H1 (cell line): ENCODE results near the gene PPBP. TPM values are rescaled to one million over a fixed set of nuclear protein-coding genes. Genes with fewer than 3 reads are reported as not detected.

ENCODE experiments used
- CTCF ChIA-PET: fragments of 300-600 bp; sonication (Branson Sonifier 250); formaldehyde crosslinking; loops from one replicate; lab custom pipeline; 2021; ENCODE audit not compliant: partially characterized antibody; lab: Charles Lee
- POLR2A ChIA-PET: fragments of 300-600 bp; sonication (Branson Sonifier 250); formaldehyde crosslinking; loops from one replicate; lab custom pipeline; 2021; ENCODE audit warnings: inconsistent platforms; ENCODE audit not compliant: partially characterized antibody; lab: Charles Lee
- DNase-seq, 2 experiments: peaks; one replicate each; pipeline versions ENCODE4 v3.0.0 to v3.0.0-alpha.2; 2010 to 2022; ENCODE audit warnings: low spot score in 2 of 2, low read depth in 1 of 2, mixed read lengths in 1 of 2
- FAIRE-seq: peaks from 2 replicates; lab custom pipeline; 2011; peaks lifted over from hg19 to GRCh38; lab: Jason Lieb, UNC
- H2AFZ ChIP-seq: 2 replicates; pipeline ENCODE4 v1.8.1; 2012; ENCODE audit warnings: low read length, inconsistent platforms
- H2AK5ac ChIP-seq: 2 replicates; pipeline ENCODE4 v1.6.1; 2013; ENCODE audit warnings: low read depth, low read length
- H2BK120ac ChIP-seq: replicated peaks from 2 replicates; pipeline ENCODE3; 2013; ENCODE audit warnings: low read depth, low read length, inconsistent platforms
- H2BK12ac ChIP-seq: 2 replicates; pipeline ENCODE4 v1.6.1; 2013; ENCODE audit warnings: low read depth, low read length
- H2BK15ac ChIP-seq: 2 replicates; pipeline ENCODE4 v1.6.1; 2013; ENCODE audit warnings: low read length
- H2BK20ac ChIP-seq: 2 replicates; pipeline ENCODE4 v1.6.1; 2013; ENCODE audit warnings: low read length
- H2BK5ac ChIP-seq: 2 replicates; pipeline ENCODE4 v1.6.1; 2013; ENCODE audit warnings: low read depth, low read length
- H3K14ac ChIP-seq: 2 replicates; pipeline ENCODE4 v1.6.1; 2013; ENCODE audit warnings: inconsistent platforms; ENCODE audit not compliant: insufficient read length
- H3K18ac ChIP-seq: 2 replicates; pipeline ENCODE4 v1.6.1; 2013; ENCODE audit warnings: low read length; ENCODE audit errors: extremely low read depth
- H3K23ac ChIP-seq: 2 replicates; pipeline ENCODE4 v1.6.1; 2013; ENCODE audit warnings: inconsistent platforms; ENCODE audit not compliant: insufficient read length
- H3K23me2 ChIP-seq: 2 replicates; pipeline ENCODE4 v1.6.1; 2013; ENCODE audit warnings: low read depth, low read length
- H3K27ac ChIP-seq: 2 replicates; pipeline ENCODE4 v1.6.1; 2011; ENCODE audit warnings: low read depth, low read length, inconsistent platforms
- H3K27me3 ChIP-seq, 4 experiments: replicated peaks in 1 of 4; 1 replicate in 1 of 4; 2 replicates in 3 of 4; pipeline versions ENCODE4 v1.6.1 to v1.8.1; 2011 to 2013; ENCODE audit warnings: low read length in 3 of 4, mild to moderate bottlenecking in 3 of 4, inconsistent platforms in 2 of 4, mixed read lengths in 2 of 4, moderate library complexity in 1 of 4; ENCODE audit not compliant: control insufficient read depth in 3 of 4, insufficient read depth in 3 of 4; ENCODE audit errors: extremely low read depth in 1 of 4
- H3K36me3 ChIP-seq, 4 experiments: 2 replicates each; pipeline versions ENCODE4 v1.6.1 to v1.8.1; 2011 to 2013; ENCODE audit warnings: mild to moderate bottlenecking in 4 of 4, low read length in 3 of 4, moderate library complexity in 2 of 4, control low read depth in 1 of 4, inconsistent platforms in 1 of 4; ENCODE audit not compliant: insufficient read depth in 4 of 4, control insufficient read depth in 2 of 4
- H3K4ac ChIP-seq: replicated peaks from 2 replicates; pipeline ENCODE3; 2013; ENCODE audit warnings: low read length, low read depth, mixed read lengths, inconsistent platforms; ENCODE audit not compliant: insufficient read length
- H3K4me1 ChIP-seq, 4 experiments: replicated peaks in 1 of 4; 1 replicate in 1 of 4; 2 replicates in 3 of 4; pipeline versions ENCODE4 v1.6.1 to v1.8.1; 2011 to 2013; ENCODE audit warnings: low read length in 3 of 4, inconsistent platforms in 2 of 4, mixed read lengths in 1 of 4; ENCODE audit not compliant: insufficient read depth in 4 of 4, control insufficient read depth in 3 of 4
- H3K4me2 ChIP-seq, 2 experiments: 2 replicates each; pipeline versions ENCODE4 v1.6.1 to v1.8.1; 2011 to 2013; ENCODE audit warnings: low read depth in 2 of 2, low read length in 2 of 2, control low read depth in 1 of 2, inconsistent platforms in 1 of 2, mild to moderate bottlenecking in 1 of 2; ENCODE audit not compliant: insufficient read depth in 1 of 2
- H3K4me3 ChIP-seq, 4 experiments: fragments of 200-600, 300-600 bp in 1 of 4; sonication (generic), shearing (Covaris generic), sonication (Bioruptor Twin) in 1 of 4; 2 replicates each; pipeline versions ENCODE4 v1.5.1 to v1.8.1; 2011 to 2016; ENCODE audit warnings: low read length in 4 of 4, low read depth in 3 of 4, control low read depth in 2 of 4, inconsistent platforms in 2 of 4, mild to moderate bottlenecking in 2 of 4, mixed read lengths in 1 of 4, moderate library complexity in 1 of 4; ENCODE audit not compliant: insufficient read depth in 2 of 4; ENCODE audit errors: extremely low read depth in 1 of 4
- H3K56ac ChIP-seq: replicated peaks from 2 replicates; pipeline ENCODE3; 2013; ENCODE audit warnings: low read depth, mild to moderate bottlenecking, mixed read lengths, low read length, inconsistent platforms; ENCODE audit not compliant: insufficient read length
- H3K79me1 ChIP-seq: 2 replicates; pipeline ENCODE4 v1.6.1; 2013; ENCODE audit warnings: low read depth, low read length, control low read depth
- H3K79me2 ChIP-seq, 2 experiments: 2 replicates each; pipeline versions ENCODE4 v1.6.1 to v1.8.1; 2012 to 2013; ENCODE audit warnings: low read length in 2 of 2, mild to moderate bottlenecking in 2 of 2, inconsistent platforms in 1 of 2; ENCODE audit not compliant: insufficient read depth in 2 of 2, control insufficient read depth in 1 of 2
- H3K9ac ChIP-seq, 4 experiments: replicated peaks in 1 of 4; 1 replicate in 1 of 4; 2 replicates in 3 of 4; pipeline versions ENCODE4 v1.6.1 to v1.8.1; 2011 to 2013; ENCODE audit warnings: low read depth in 3 of 4, low read length in 3 of 4, control low read depth in 2 of 4, mild to moderate bottlenecking in 2 of 4, moderate library complexity in 2 of 4, inconsistent platforms in 1 of 4; ENCODE audit errors: extremely low read depth in 1 of 4
- H3K9me3 ChIP-seq, 2 experiments: 2 replicates each; pipeline versions ENCODE4 v1.6.1 to v1.8.1; 2012 to 2013; ENCODE audit warnings: mild to moderate bottlenecking in 2 of 2, moderate library complexity in 2 of 2, control low read depth in 1 of 2, inconsistent platforms in 1 of 2, low read depth in 1 of 2, low read length in 1 of 2, mixed read lengths in 1 of 2; ENCODE audit not compliant: insufficient read depth in 2 of 2
- H4K20me1 ChIP-seq, 2 experiments: replicated peaks in 1 of 2; 2 replicates each; pipeline versions ENCODE3 to v1.8.1; 2011 to 2013; ENCODE audit warnings: inconsistent platforms in 2 of 2, low read length in 2 of 2, mild to moderate bottlenecking in 1 of 2; ENCODE audit not compliant: insufficient read depth in 2 of 2, control insufficient read depth in 1 of 2
- H4K5ac ChIP-seq: 2 replicates; pipeline ENCODE4 v1.6.1; 2013; ENCODE audit warnings: low read length, low read depth, mixed read lengths, inconsistent platforms; ENCODE audit not compliant: insufficient read length
- H4K8ac ChIP-seq: 2 replicates; pipeline ENCODE4 v1.8.0; 2013; ENCODE audit warnings: mild to moderate bottlenecking, moderate library complexity, low read length, inconsistent platforms; ENCODE audit not compliant: insufficient read depth; ENCODE audit errors: extremely low read depth
- H4K91ac ChIP-seq: replicated peaks from 2 replicates; pipeline ENCODE3; 2013; ENCODE audit warnings: low read length, mixed read lengths, inconsistent platforms; ENCODE audit not compliant: insufficient read length
- BACH1 ChIP-seq: IDR thresholded peaks from 2 replicates; pipeline ENCODE4 v1.6.1; 2012; ENCODE audit warnings: low read length, improper control_type of control experiment
- BRCA1 ChIP-seq: IDR thresholded peaks from 2 replicates; pipeline ENCODE4 v1.6.1; 2012; ENCODE audit warnings: low read depth, low read length, improper control_type of control experiment
- CBX8 ChIP-seq: fragments of 300-800, 300-1000 bp; sonication (generic); IDR thresholded peaks from 2 replicates; pipeline ENCODE4 v1.7.1; 2016; ENCODE audit warnings: low read depth, low read length, borderline replicate concordance
- CHD2 ChIP-seq: IDR thresholded peaks from 2 replicates; pipeline ENCODE4 v1.6.1; 2012; ENCODE audit warnings: low read length, improper control_type of control experiment
- GABPA ChIP-seq: IDR thresholded peaks from 2 replicates; pipeline ENCODE4 v1.6.1; 2011; ENCODE audit warnings: mild to moderate bottlenecking, low read length, moderate library complexity, borderline replicate concordance; ENCODE audit not compliant: insufficient read depth
- JUN ChIP-seq: IDR thresholded peaks from 2 replicates; pipeline ENCODE4 v1.6.1; 2011; ENCODE audit warnings: low read depth, mild to moderate bottlenecking, improper control_type of control experiment, low read length
- NRF1 ChIP-seq: IDR thresholded peaks from 2 replicates; pipeline ENCODE4 v1.6.1; 2011; ENCODE audit warnings: mild to moderate bottlenecking, low read depth, low read length, improper control_type of control experiment
- RAD21 ChIP-seq, 2 experiments: IDR thresholded peaks in 1 of 2; conservative IDR thresholded peaks in 1 of 2; 2 replicates each; pipeline ENCODE4 v1.6.1; 2011; ENCODE audit warnings: low read depth in 2 of 2, low read length in 2 of 2, improper control_type of control experiment in 1 of 2, inconsistent platforms in 1 of 2, mild to moderate bottlenecking in 1 of 2, moderate library complexity in 1 of 2
- SUZ12 ChIP-seq: fragments of 200-600 bp; sonication (generic); IDR thresholded peaks from 2 replicates; pipeline ENCODE4 v1.6.1; 2012; ENCODE audit warnings: mild to moderate bottlenecking, inconsistent platforms, low read length, moderate library complexity, mixed read lengths
- WGBS, 2 experiments: shearing (Covaris generic) in 1 of 2; methylation state at CpG; one replicate each; pipeline versions ENCODE4 v1.1.6 to v1.1.7; 2013 to 2015; ENCODE audit warnings: low lambda C conversion rate in 2 of 2, mixed read lengths in 2 of 2, inconsistent platforms in 1 of 2, low coverage in 1 of 2, missing lambda C conversion rate in 1 of 2; ENCODE audit not compliant: insufficient replicate concordance in 2 of 2, insufficient coverage in 1 of 2, insufficient read length in 1 of 2; ENCODE audit errors: extremely low coverage in 1 of 2, missing lambda C conversion rate in 1 of 2; 5-methylcytosine and 5-hydroxymethylcytosine counted together
- polyA plus RNA-seq, 7 experiments: library from polyadenylated mRNA; depleted of rRNA in 3 of 7; stranded (reverse) in 5 of 7; unstranded in 2 of 7; fragments of >200 nt in 5 of 7; fragments of 200-250 nt in 2 of 7; gene quantifications; 1 replicate in 5 of 7; 2 replicates in 1 of 7; 4 replicates in 1 of 7; pipeline versions ENCODE4 v1.2.1 to v1.2.3, GENCODE V29; 2011 to 2013; ENCODE audit warnings: missing spikeins in 2 of 7, mixed read lengths in 2 of 7
- total RNA-seq: library from RNA; stranded (reverse); fragmentation: NEBNext Ultra II Directional; extraction: Animal tissue kit (Norgen Biotek cat#: 25700); gene quantifications from 2 replicates; pipeline ENCODE4 v1.2.1, GENCODE V29; 2021
- TF ChIP-seq, protein P1 (sequence below): IDR thresholded peaks from 2 replicates; pipeline ENCODE4 v1.6.1; 2012; ENCODE audit warnings: low read length, inconsistent platforms
- TF ChIP-seq, protein P2 (sequence below): IDR thresholded peaks from 2 replicates; pipeline ENCODE4 v1.6.1; 2011; ENCODE audit warnings: low read length, improper control_type of control experiment

The PPBP gene
- total and polyA plus RNA-seq, 2 of the 8 experiments (the other 6 are each of a cell fraction or from before 2014, with no cell fraction given), result 0.18 to 0.43 TPM

DNA sequence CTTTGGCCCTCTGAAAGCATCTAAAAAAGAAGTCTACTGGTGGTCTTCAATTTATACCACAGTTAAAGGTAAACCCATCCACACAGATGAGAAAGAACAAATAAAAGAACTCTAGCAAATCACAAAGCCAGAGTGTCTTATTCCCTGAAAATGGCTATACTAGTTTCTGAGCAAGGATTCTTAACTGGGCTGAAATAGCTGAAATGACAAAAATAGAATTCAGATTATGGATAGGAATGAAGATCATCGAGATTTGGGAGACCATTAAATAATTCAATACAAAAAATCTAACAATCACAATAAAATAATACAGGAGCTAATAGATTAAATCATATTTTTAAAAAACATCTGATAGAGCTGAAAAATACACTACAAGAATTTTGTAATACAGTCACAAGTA, 18.0 kb downstream of the PPBP start:
- Histone ChIP-seq H3K79me1 (no peaks in the 10 kb centered on the region), H2AK5ac (no peak overlapping the region), H4K20me1 (no peaks in the 10 kb centered on the region), H3K14ac (no peak overlapping the region), H2AFZ (no peak overlapping the region), H3K4me1 (0 out of 7 replicates have a peak, but pooled peaks cover 0 to 1% (median 0%) of the 10 kb centered on the region in 4 experiments), H3K9ac (no peak overlapping the region), H4K91ac (no peak overlapping the region), H3K79me2 (no peaks in the 10 kb centered on the region), H2BK12ac (no peak overlapping the region), H3K4me2 (no peak overlapping the region), H2BK5ac (no peak overlapping the region), H3K9me3 (peaks cover 0 to 8% of the 10 kb centered on the region in 2 experiments; a peak in 2 of 4 replicates), H3K4me3 (no peak overlapping the region), H4K8ac (no peak overlapping the region), H3K23me2 (no peaks in the 10 kb centered on the region), H2BK15ac (no peak overlapping the region), H2BK20ac (no peak overlapping the region), H3K4ac (no peak overlapping the region), H3K18ac (no peak overlapping the region), H3K56ac (no peak overlapping the region), H3K27ac (no peak overlapping the region), H2BK120ac (no peak overlapping the region), H3K23ac (no peak overlapping the region), H3K27me3 (no peaks in the 10 kb centered on the region), H4K5ac (no peak overlapping the region), H3K36me3 (no peaks in the 10 kb centered on the region)
- FAIRE-seq (no peak), DNase-seq (no peak)
- CTCF ChIA-PET, result interaction anchor here (0.6 to 1.0 kb wide), 4 partner anchors 106 to 240 kb away, joined by 3 to 5 read pairs (median 4); partner anchors contain the start of gene PF4V1
- 96% methylated on average over 1 of the region's 1 CpG; no CpG with 5 or more reads in 1 of the 2 experiments for WGBS, 2 experiments
- POLR2A ChIA-PET, result no interaction called here
- no peak for TF ChIP-seq GABPA
- no peak for TF ChIP-seq BACH1
- TF ChIP-seq BRCA1, result no peak
- TF ChIP-seq, protein P1, sequence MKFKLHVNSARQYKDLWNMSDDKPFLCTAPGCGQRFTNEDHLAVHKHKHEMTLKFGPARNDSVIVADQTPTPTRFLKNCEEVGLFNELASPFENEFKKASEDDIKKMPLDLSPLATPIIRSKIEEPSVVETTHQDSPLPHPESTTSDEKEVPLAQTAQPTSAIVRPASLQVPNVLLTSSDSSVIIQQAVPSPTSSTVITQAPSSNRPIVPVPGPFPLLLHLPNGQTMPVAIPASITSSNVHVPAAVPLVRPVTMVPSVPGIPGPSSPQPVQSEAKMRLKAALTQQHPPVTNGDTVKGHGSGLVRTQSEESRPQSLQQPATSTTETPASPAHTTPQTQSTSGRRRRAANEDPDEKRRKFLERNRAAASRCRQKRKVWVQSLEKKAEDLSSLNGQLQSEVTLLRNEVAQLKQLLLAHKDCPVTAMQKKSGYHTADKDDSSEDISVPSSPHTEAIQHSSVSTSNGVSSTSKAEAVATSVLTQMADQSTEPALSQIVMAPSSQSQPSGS, result no peak
- TF ChIP-seq SUZ12, result no peak
- no peak for TF ChIP-seq CHD2
- TF ChIP-seq NRF1, result no peak
- TF ChIP-seq CBX8, result no peak
- no peak for TF ChIP-seq JUN
- TF ChIP-seq, protein P2, sequence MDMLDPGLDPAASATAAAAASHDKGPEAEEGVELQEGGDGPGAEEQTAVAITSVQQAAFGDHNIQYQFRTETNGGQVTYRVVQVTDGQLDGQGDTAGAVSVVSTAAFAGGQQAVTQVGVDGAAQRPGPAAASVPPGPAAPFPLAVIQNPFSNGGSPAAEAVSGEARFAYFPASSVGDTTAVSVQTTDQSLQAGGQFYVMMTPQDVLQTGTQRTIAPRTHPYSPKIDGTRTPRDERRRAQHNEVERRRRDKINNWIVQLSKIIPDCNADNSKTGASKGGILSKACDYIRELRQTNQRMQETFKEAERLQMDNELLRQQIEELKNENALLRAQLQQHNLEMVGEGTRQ, result no peak
- no peak for TF ChIP-seq RAD21 (IDR thresholded peaks at IDR 0.05 in 1 of 2, conservative IDR thresholded peaks at IDR 0.05 in 1 of 2; ENCODE audit: low read depth in 2 of 2, low read length in 2 of 2)
